K562 (cell line): ENCODE results near the gene SHB. TPM values are rescaled to one million over a fixed set of nuclear protein-coding genes. Genes with fewer than 3 reads are reported as not detected.

Source experiments
- E2F6 ChIP-seq, 2 experiments: IDR thresholded peaks; 2 replicates each; pipeline ENCODE4 v1.6.1; 2011; ENCODE audit warnings: borderline replicate concordance in 1 of 2, control low read depth in 1 of 2, low read depth in 1 of 2, low read length in 1 of 2, mild to moderate bottlenecking in 1 of 2, mixed read lengths in 1 of 2, moderate library complexity in 1 of 2; ENCODE audit not compliant: insufficient read depth in 1 of 2, insufficient read length in 1 of 2, poor library complexity in 1 of 2, severe bottlenecking in 1 of 2; ENCODE audit errors: extremely low read depth in 1 of 2
- HMGN3 ChIP-seq: IDR thresholded peaks from 2 replicates; pipeline ENCODE4 v1.6.1; 2011; ENCODE audit warnings: borderline replicate concordance, low read depth, mild to moderate bottlenecking, mixed read lengths, low read length; ENCODE audit not compliant: insufficient read length; ENCODE audit errors: extremely low read depth
- ILF3 ChIP-seq: fragments of 450-650 bp; IDR thresholded peaks from 2 replicates; pipeline ENCODE4 v1.6.1; 2018; ENCODE audit warnings: antibody characterized with exemption, mild to moderate bottlenecking, moderate library complexity, borderline replicate concordance
- MBD2 ChIP-seq: sonication (generic); IDR thresholded peaks from 2 replicates; pipeline ENCODE4 v1.6.1; 2016; ENCODE audit warnings: low read depth, borderline replicate concordance
- MCM7 ChIP-seq, 2 experiments: fragments of 450-650 bp; IDR thresholded peaks; 2 replicates each; pipeline ENCODE4 v1.6.1; 2016 to 2018
- NCOA1 ChIP-seq: fragments of 450-650 bp; IDR thresholded peaks from 2 replicates; pipeline ENCODE4 v1.6.1; 2016; ENCODE audit warnings: low read depth
- NEUROD1 ChIP-seq: fragments of 150-350 bp; IDR thresholded peaks from 2 replicates; pipeline ENCODE4 v1.6.1; 2014; ENCODE audit warnings: borderline replicate concordance, low read length, low read depth; ENCODE audit not compliant: partially characterized antibody
- NFE2 ChIP-seq: IDR thresholded peaks from 2 replicates; pipeline ENCODE4 v1.6.1; 2014; ENCODE audit warnings: antibody characterized with exemption, low read depth
- NR0B1 ChIP-seq: fragments of 450-650 bp; IDR thresholded peaks from one replicate; pipeline ENCODE4 v1.6.1; 2018; ENCODE audit warnings: mild to moderate bottlenecking, moderate library complexity; ENCODE audit not compliant: partially characterized antibody
- NR1H2 ChIP-seq: sonication (generic); formaldehyde crosslinking; IDR thresholded peaks from 2 replicates; pipeline ENCODE4 v1.4.0; 2020; ENCODE audit warnings: mild to moderate bottlenecking, missing genetic modification reagents
- PHB2 ChIP-seq: fragments of 450-650 bp; IDR thresholded peaks from 2 replicates; pipeline ENCODE4 v1.6.1; 2017; ENCODE audit warnings: low read depth
- RBM14 ChIP-seq: fragments of 200-400 bp; formaldehyde crosslinking; IDR thresholded peaks from 2 replicates; pipeline ENCODE4 v1.6.1; 2018; ENCODE audit warnings: low read depth, mild to moderate bottlenecking, low read length, moderate library complexity, borderline replicate concordance; ENCODE audit not compliant: insufficient read depth
- RHOXF2B ChIP-seq: fragments of 250-450 bp; sonication (Bioruptor Pico); conservative IDR thresholded peaks from 2 replicates; pipeline ENCODE4 v1.5.1; 2021
- THRAP3 ChIP-seq: fragments of 450-650 bp; IDR thresholded peaks from 2 replicates; pipeline ENCODE4 v1.6.1; 2016; ENCODE audit warnings: mild to moderate bottlenecking, inconsistent platforms, borderline replicate concordance
- ZNF184 ChIP-seq: sonication (generic); formaldehyde crosslinking; IDR thresholded peaks from 2 replicates; pipeline ENCODE4 v1.5.0; 2020; ENCODE audit warnings: missing genetic modification reagents
- ZNF24 ChIP-seq: fragments of 450-650 bp; IDR thresholded peaks from 2 replicates; pipeline ENCODE4 v1.6.1; 2016
- ZNF445 ChIP-seq: fragments of 250-450 bp; sonication (Bioruptor Pico); IDR thresholded peaks from 2 replicates; pipeline ENCODE4 v1.4.0; 2020; ENCODE audit warnings: low read depth, mild to moderate bottlenecking, moderate library complexity
- polyA plus RNA-seq, 8 experiments: library from polyadenylated mRNA; depleted of rRNA in 4 of 8; stranded (reverse) in 5 of 8; unstranded in 3 of 8; fragments of >200 nt; fragmentation: Nextera tagmentation in 2 of 8; fragmentation: Illumina TruSeq in 1 of 8; extraction: Ambion mirVana in 2 of 8; extraction: Trizol in 1 of 8; gene quantifications; 2 replicates each; pipeline versions ENCODE4 v1.2.1 to v1.2.3, GENCODE V29; 2011 to 2014; ENCODE audit warnings: inconsistent platforms in 1 of 8, missing spikeins in 1 of 8
- total RNA-seq, 7 experiments: library from RNA; depleted of rRNA in 6 of 7; stranded (reverse); fragments of >200 nt in 6 of 7; fragmentation: Illumina TruSeq in 2 of 7; extraction: Trizol in 2 of 7; gene quantifications; 2 replicates each; pipeline versions ENCODE4 v1.2.1 to v1.2.3, GENCODE V29; 2011 to 2021; ENCODE audit warnings: low replicate concordance in 1 of 7
- TF ChIP-seq, protein P1 (sequence below): fragments of 450-650 bp; IDR thresholded peaks from 2 replicates; pipeline ENCODE4 v1.6.1; 2016; ENCODE audit warnings: mild to moderate bottlenecking
- TF ChIP-seq, protein P2 (sequence below): fragments of 450-650 bp; IDR thresholded peaks from 2 replicates; pipeline ENCODE4 v1.6.1; 2018; ENCODE audit not compliant: partially characterized antibody

SHB gene
- total and polyA plus RNA-seq, 9 of the 15 experiments (the other 6 are each of a cell fraction or from before 2014, with no cell fraction given) = 0.78 to 16.0 (median 5.3) TPM

- TF ChIP-seq PHB2 = no peak
- no peak for TF ChIP-seq MCM7 (IDR thresholded peaks at IDR 0.05)
- TF ChIP-seq ZNF24 = no peak
- TF ChIP-seq MBD2 = no peak
- TF ChIP-seq ZNF184 (CRISPR knock-in tag) = no peak
- TF ChIP-seq, protein P1, sequence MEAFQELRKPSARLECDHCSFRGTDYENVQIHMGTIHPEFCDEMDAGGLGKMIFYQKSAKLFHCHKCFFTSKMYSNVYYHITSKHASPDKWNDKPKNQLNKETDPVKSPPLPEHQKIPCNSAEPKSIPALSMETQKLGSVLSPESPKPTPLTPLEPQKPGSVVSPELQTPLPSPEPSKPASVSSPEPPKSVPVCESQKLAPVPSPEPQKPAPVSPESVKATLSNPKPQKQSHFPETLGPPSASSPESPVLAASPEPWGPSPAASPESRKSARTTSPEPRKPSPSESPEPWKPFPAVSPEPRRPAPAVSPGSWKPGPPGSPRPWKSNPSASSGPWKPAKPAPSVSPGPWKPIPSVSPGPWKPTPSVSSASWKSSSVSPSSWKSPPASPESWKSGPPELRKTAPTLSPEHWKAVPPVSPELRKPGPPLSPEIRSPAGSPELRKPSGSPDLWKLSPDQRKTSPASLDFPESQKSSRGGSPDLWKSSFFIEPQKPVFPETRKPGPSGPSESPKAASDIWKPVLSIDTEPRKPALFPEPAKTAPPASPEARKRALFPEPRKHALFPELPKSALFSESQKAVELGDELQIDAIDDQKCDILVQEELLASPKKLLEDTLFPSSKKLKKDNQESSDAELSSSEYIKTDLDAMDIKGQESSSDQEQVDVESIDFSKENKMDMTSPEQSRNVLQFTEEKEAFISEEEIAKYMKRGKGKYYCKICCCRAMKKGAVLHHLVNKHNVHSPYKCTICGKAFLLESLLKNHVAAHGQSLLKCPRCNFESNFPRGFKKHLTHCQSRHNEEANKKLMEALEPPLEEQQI = no peak
- no peak for TF ChIP-seq RBM14
- TF ChIP-seq RHOXF2B (CRISPR knock-in tag) = no peak
- TF ChIP-seq ZNF445 (CRISPR knock-in tag) = 0 out of 2 replicates have a peak, but pooled peaks have one; percentile 10
- no peak for TF ChIP-seq HMGN3
- TF ChIP-seq ILF3 = no peak
- no peak for TF ChIP-seq NCOA1
- peak; percentile 95 for TF ChIP-seq NFE2
- no peak for TF ChIP-seq NR0B1
- TF ChIP-seq, protein P2, sequence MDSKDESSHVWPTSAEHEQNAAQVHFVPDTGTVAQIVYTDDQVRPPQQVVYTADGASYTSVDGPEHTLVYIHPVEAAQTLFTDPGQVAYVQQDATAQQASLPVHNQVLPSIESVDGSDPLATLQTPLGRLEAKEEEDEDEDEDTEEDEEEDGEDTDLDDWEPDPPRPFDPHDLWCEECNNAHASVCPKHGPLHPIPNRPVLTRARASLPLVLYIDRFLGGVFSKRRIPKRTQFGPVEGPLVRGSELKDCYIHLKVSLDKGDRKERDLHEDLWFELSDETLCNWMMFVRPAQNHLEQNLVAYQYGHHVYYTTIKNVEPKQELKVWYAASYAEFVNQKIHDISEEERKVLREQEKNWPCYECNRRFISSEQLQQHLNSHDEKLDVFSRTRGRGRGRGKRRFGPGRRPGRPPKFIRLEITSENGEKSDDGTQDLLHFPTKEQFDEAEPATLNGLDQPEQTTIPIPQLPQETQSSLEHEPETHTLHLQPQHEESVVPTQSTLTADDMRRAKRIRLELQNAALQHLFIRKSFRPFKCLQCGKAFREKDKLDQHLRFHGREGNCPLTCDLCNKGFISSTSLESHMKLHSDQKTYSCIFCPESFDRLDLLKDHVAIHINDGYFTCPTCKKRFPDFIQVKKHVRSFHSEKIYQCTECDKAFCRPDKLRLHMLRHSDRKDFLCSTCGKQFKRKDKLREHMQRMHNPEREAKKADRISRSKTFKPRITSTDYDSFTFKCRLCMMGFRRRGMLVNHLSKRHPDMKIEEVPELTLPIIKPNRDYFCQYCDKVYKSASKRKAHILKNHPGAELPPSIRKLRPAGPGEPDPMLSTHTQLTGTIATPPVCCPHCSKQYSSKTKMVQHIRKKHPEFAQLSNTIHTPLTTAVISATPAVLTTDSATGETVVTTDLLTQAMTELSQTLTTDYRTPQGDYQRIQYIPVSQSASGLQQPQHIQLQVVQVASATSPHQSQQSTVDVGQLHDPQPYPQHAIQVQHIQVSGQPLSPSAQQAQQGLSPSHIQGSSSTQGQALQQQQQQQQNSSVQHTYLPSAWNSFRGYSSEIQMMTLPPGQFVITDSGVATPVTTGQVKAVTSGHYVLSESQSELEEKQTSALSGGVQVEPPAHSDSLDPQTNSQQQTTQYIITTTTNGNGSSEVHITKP = peak; percentile 84
- no peak for TF ChIP-seq NR1H2 (CRISPR knock-in tag)
- peak in 1 of 2 experiments; percentile 39 for TF ChIP-seq E2F6 (IDR thresholded peaks at IDR 0.05; ENCODE audit: borderline replicate concordance in 1 of 2, extremely low read depth in 1 of 2, insufficient read depth in 1 of 2, insufficient read length in 1 of 2, low read depth in 1 of 2, low read length in 1 of 2, poor library complexity in 1 of 2, severe bottlenecking in 1 of 2)
- no peak for TF ChIP-seq THRAP3
- no peak for TF ChIP-seq NEUROD1
Observed at GRCh38 chr9:38039090-38039906, 29.7 kb downstream of the SHB start (continued).
